K562 (cell line): ENCODE measurements around the gene ECT2. TPM values are rescaled to one million over a fixed set of nuclear protein-coding genes. Genes with fewer than 3 reads are reported as not detected.

ENCODE experiments used
- NFYB ChIP-seq: IDR thresholded peaks from 2 replicates; pipeline ENCODE4 v1.6.1; 2011; ENCODE audit warnings: mild to moderate bottlenecking, moderate library complexity; ENCODE audit not compliant: insufficient read length; ENCODE audit errors: extremely low read depth
- polyA plus RNA-seq, 8 experiments: library from polyadenylated mRNA; depleted of rRNA in 4 of 8; stranded (reverse) in 5 of 8; unstranded in 3 of 8; fragments of >200 nt; fragmentation: Nextera tagmentation in 2 of 8; fragmentation: Illumina TruSeq in 1 of 8; extraction: Ambion mirVana in 2 of 8; extraction: Trizol in 1 of 8; gene quantifications; 2 replicates each; pipeline versions ENCODE4 v1.2.1 to v1.2.3, GENCODE V29; 2011 to 2014; ENCODE audit warnings: inconsistent platforms in 1 of 8, missing spikeins in 1 of 8
- total RNA-seq, 7 experiments: library from RNA; depleted of rRNA in 6 of 7; stranded (reverse); fragments of >200 nt in 6 of 7; fragmentation: Illumina TruSeq in 2 of 7; extraction: Trizol in 2 of 7; gene quantifications; 2 replicates each; pipeline versions ENCODE4 v1.2.1 to v1.2.3, GENCODE V29; 2011 to 2021; ENCODE audit warnings: low replicate concordance in 1 of 7
- TF ChIP-seq, protein P1 (sequence below): fragments of 200-600 bp; sonication (generic); IDR thresholded peaks from one replicate; pipeline ENCODE4 v1.6.1; 2012; ENCODE audit warnings: mild to moderate bottlenecking, low read depth, low read length, inconsistent platforms
- TF ChIP-seq, protein P2 (sequence below): fragments of 450-650 bp; IDR thresholded peaks from 2 replicates; pipeline ENCODE4 v1.6.1; 2016; ENCODE audit warnings: low read depth
- TF ChIP-seq, protein P3 (sequence below): fragments of 250-450 bp; sonication (Bioruptor Pico); IDR thresholded peaks from 2 replicates; pipeline ENCODE4 v1.4.0; 2020

Gene ECT2
- total and polyA plus RNA-seq, 9 of the 15 experiments (the other 6 are each of a cell fraction or from before 2014, with no cell fraction given), result 19.0 to 53.0 (median 36.5) TPM

DNA sequence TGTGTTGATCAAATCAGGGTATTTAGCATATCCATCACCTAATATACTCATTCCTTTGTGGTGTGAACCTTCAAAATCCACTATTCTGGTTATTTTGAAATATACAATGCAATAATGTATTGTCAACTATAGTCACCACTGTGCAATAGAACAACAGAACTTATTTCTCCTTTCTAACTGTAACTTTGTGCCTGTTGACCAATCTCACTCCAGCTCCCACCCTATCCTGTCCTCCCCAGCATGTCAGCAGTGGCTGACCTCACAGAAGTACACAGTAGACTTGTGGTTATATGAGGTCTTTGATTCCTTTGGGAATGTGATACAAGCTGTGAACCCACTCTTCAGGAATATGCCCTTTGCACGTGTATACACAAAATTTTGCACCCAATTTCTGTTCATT, 64.2 kb downstream of the ECT2 start (continued):
- TF ChIP-seq, protein P1, sequence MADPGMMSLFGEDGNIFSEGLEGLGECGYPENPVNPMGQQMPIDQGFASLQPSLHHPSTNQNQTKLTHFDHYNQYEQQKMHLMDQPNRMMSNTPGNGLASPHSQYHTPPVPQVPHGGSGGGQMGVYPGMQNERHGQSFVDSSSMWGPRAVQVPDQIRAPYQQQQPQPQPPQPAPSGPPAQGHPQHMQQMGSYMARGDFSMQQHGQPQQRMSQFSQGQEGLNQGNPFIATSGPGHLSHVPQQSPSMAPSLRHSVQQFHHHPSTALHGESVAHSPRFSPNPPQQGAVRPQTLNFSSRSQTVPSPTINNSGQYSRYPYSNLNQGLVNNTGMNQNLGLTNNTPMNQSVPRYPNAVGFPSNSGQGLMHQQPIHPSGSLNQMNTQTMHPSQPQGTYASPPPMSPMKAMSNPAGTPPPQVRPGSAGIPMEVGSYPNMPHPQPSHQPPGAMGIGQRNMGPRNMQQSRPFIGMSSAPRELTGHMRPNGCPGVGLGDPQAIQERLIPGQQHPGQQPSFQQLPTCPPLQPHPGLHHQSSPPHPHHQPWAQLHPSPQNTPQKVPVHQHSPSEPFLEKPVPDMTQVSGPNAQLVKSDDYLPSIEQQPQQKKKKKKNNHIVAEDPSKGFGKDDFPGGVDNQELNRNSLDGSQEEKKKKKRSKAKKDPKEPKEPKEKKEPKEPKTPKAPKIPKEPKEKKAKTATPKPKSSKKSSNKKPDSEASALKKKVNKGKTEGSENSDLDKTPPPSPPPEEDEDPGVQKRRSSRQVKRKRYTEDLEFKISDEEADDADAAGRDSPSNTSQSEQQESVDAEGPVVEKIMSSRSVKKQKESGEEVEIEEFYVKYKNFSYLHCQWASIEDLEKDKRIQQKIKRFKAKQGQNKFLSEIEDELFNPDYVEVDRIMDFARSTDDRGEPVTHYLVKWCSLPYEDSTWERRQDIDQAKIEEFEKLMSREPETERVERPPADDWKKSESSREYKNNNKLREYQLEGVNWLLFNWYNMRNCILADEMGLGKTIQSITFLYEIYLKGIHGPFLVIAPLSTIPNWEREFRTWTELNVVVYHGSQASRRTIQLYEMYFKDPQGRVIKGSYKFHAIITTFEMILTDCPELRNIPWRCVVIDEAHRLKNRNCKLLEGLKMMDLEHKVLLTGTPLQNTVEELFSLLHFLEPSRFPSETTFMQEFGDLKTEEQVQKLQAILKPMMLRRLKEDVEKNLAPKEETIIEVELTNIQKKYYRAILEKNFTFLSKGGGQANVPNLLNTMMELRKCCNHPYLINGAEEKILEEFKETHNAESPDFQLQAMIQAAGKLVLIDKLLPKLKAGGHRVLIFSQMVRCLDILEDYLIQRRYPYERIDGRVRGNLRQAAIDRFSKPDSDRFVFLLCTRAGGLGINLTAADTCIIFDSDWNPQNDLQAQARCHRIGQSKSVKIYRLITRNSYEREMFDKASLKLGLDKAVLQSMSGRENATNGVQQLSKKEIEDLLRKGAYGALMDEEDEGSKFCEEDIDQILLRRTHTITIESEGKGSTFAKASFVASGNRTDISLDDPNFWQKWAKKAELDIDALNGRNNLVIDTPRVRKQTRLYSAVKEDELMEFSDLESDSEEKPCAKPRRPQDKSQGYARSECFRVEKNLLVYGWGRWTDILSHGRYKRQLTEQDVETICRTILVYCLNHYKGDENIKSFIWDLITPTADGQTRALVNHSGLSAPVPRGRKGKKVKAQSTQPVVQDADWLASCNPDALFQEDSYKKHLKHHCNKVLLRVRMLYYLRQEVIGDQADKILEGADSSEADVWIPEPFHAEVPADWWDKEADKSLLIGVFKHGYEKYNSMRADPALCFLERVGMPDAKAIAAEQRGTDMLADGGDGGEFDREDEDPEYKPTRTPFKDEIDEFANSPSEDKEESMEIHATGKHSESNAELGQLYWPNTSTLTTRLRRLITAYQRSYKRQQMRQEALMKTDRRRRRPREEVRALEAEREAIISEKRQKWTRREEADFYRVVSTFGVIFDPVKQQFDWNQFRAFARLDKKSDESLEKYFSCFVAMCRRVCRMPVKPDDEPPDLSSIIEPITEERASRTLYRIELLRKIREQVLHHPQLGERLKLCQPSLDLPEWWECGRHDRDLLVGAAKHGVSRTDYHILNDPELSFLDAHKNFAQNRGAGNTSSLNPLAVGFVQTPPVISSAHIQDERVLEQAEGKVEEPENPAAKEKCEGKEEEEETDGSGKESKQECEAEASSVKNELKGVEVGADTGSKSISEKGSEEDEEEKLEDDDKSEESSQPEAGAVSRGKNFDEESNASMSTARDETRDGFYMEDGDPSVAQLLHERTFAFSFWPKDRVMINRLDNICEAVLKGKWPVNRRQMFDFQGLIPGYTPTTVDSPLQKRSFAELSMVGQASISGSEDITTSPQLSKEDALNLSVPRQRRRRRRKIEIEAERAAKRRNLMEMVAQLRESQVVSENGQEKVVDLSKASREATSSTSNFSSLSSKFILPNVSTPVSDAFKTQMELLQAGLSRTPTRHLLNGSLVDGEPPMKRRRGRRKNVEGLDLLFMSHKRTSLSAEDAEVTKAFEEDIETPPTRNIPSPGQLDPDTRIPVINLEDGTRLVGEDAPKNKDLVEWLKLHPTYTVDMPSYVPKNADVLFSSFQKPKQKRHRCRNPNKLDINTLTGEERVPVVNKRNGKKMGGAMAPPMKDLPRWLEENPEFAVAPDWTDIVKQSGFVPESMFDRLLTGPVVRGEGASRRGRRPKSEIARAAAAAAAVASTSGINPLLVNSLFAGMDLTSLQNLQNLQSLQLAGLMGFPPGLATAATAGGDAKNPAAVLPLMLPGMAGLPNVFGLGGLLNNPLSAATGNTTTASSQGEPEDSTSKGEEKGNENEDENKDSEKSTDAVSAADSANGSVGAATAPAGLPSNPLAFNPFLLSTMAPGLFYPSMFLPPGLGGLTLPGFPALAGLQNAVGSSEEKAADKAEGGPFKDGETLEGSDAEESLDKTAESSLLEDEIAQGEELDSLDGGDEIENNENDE, result no peak
- TF ChIP-seq, protein P2, sequence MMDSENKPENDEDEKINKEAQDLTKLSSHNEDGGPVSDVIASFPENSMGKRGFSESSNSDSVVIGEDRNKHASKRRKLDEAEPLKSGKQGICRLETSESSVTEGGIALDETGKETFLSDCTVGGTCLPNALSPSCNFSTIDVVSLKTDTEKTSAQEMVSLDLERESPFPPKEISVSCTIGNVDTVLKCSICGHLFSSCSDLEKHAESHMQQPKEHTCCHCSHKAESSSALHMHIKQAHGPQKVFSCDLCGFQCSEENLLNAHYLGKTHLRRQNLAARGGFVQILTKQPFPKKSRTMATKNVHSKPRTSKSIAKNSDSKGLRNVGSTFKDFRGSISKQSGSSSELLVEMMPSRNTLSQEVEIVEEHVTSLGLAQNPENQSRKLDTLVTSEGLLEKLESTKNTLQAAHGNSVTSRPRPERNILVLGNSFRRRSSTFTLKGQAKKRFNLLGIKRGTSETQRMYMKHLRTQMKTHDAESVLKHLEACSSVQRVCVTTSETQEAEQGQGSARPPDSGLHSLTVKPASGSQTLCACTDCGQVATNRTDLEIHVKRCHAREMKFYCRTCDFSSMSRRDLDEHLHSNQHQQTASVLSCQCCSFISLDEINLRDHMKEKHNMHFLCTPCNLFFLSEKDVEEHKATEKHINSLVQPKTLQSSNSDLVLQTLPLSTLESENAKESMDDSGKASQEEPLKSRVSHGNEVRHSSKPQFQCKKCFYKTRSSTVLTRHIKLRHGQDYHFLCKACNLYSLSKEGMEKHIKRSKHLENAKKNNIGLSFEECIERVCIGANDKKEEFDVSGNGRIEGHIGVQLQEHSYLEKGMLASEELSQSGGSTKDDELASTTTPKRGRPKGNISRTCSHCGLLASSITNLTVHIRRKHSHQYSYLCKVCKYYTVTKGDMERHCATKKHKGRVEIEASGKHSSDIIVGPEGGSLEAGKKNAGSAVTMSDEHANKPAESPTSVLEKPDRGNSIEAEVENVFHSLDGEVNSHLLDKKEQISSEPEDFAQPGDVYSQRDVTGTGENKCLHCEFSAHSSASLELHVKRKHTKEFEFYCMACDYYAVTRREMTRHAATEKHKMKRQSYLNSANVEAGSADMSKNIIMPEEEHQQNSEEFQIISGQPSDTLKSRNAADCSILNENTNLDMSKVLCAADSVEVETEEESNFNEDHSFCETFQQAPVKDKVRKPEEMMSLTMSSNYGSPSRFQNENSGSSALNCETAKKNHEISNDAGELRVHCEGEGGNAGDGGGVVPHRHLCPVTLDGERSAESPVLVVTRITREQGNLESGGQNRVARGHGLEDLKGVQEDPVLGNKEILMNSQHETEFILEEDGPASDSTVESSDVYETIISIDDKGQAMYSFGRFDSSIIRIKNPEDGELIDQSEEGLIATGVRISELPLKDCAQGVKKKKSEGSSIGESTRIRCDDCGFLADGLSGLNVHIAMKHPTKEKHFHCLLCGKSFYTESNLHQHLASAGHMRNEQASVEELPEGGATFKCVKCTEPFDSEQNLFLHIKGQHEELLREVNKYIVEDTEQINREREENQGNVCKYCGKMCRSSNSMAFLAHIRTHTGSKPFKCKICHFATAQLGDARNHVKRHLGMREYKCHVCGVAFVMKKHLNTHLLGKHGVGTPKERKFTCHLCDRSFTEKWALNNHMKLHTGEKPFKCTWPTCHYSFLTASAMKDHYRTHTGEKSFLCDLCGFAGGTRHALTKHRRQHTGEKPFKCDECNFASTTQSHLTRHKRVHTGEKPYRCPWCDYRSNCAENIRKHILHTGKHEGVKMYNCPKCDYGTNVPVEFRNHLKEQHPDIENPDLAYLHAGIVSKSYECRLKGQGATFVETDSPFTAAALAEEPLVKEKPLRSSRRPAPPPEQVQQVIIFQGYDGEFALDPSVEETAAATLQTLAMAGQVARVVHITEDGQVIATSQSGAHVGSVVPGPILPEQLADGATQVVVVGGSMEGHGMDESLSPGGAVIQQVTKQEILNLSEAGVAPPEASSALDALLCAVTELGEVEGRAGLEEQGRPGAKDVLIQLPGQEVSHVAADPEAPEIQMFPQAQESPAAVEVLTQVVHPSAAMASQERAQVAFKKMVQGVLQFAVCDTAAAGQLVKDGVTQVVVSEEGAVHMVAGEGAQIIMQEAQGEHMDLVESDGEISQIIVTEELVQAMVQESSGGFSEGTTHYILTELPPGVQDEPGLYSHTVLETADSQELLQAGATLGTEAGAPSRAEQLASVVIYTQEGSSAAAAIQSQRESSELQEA, result no peak
- TF ChIP-seq, protein P3, sequence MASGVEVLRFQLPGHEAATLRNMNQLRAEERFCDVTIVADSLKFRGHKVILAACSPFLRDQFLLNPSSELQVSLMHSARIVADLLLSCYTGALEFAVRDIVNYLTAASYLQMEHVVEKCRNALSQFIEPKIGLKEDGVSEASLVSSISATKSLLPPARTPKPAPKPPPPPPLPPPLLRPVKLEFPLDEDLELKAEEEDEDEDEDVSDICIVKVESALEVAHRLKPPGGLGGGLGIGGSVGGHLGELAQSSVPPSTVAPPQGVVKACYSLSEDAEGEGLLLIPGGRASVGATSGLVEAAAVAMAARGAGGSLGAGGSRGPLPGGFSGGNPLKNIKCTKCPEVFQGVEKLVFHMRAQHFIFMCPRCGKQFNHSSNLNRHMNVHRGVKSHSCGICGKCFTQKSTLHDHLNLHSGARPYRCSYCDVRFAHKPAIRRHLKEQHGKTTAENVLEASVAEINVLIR, result no peak
- TF ChIP-seq NFYB, result no peak
